GM12892 (cell line): ENCODE results near the gene SRGAP2B.
"Not testable (repeated sequence)": the region's sequence is repeated elsewhere in the genome, so short reads cannot be mapped to it uniquely, and the experiment has no call there.

ENCODE experiments used
- POLR2AphosphoS5 ChIP-seq: IDR thresholded peaks from 2 replicates; pipeline ENCODE4 v1.6.1; 2011; ENCODE audit warnings: low read depth, low read length, control low read depth
- TAF1 ChIP-seq: IDR thresholded peaks from 2 replicates; pipeline ENCODE4 v1.6.1; 2011; ENCODE audit warnings: low read depth, mild to moderate bottlenecking, control low read depth, low read length, borderline replicate concordance

- TF ChIP-seq TAF1, POLR2AphosphoS5: not testable (repeated sequence)
Observed at GRCh38 chr1:144961604-144962583, 133.2 kb downstream of the SRGAP2B start.
